SK-N-MC (cell line): ENCODE data around the gene ZNF467.

ENCODE experiments used
- DNase-seq: peaks from one replicate; pipeline ENCODE4 v3.0.0-alpha.2; 2011; ENCODE audit warnings: low read depth, low spot score
- H3K27ac ChIP-seq: fragments of 200-600 bp; sonication (generic); 2 replicates; pipeline ENCODE4 v1.5.1; 2016; ENCODE audit warnings: mixed run types
- H3K36me3 ChIP-seq: fragments of 200-600 bp; sonication (generic); 2 replicates; pipeline ENCODE4 v1.6.1; 2017; ENCODE audit warnings: antibody characterized with exemption, low read length, mixed read lengths; ENCODE audit not compliant: insufficient read depth
- H3K4me3 ChIP-seq: fragments of 200-600 bp; sonication (generic); 2 replicates; pipeline ENCODE4 v1.5.1; 2016
- H3K9ac ChIP-seq: fragments of 200-600 bp; sonication (generic); 2 replicates; pipeline ENCODE4 v1.8.0; 2017; ENCODE audit warnings: mixed run types, mixed read lengths; ENCODE audit not compliant: insufficient read length
- H3K9me3 ChIP-seq: fragments of 200-600 bp; sonication (generic); 2 replicates; pipeline ENCODE4 v1.6.1; 2017; ENCODE audit warnings: low read depth, mild to moderate bottlenecking, antibody characterized with exemption, low read length, moderate library complexity, mixed read lengths
- EZH2 ChIP-seq: fragments of 200-600 bp; sonication (generic); IDR thresholded peaks from one replicate; pipeline ENCODE4 v1.6.1; 2017; ENCODE audit warnings: antibody characterized with exemption
- FOXP2 ChIP-seq: optimal IDR thresholded peaks from 2 replicates; pipeline ENCODE3; 2011; ENCODE audit warnings: mild to moderate bottlenecking, moderate library complexity; ENCODE audit not compliant: insufficient read depth; ENCODE audit errors: extremely low read length, control extremely low read depth
- POLR2AphosphoS5 ChIP-seq: IDR thresholded peaks from 2 replicates; pipeline ENCODE4 v1.6.1; 2012; ENCODE audit warnings: mild to moderate bottlenecking, low read depth, low read length, borderline replicate concordance

ZNF467 gene

GRCh38 chr7:149727899-149728476, 45.4 kb downstream of the ZNF467 start:
- Histone ChIP-seq H3K27ac (no peak overlapping the region), H3K36me3 (peaks cover 7% of the 10 kb centered on the region; the same call in 1 of the 2 replicates), H3K4me3 (no peak overlapping the region), H3K9me3 (no peaks in the 10 kb centered on the region), H3K9ac (no peak overlapping the region)
- no peak for TF ChIP-seq POLR2AphosphoS5
- TF ChIP-seq FOXP2: no peak
- no peak for TF ChIP-seq EZH2
- no peak for DNase-seq

- TF ChIP-seq EZH2 (no peak), POLR2AphosphoS5 (no peak), FOXP2 (no peak)
- Histone ChIP-seq H3K9me3 (no peaks in the 10 kb centered on the region), H3K9ac (no peak overlapping the region), H3K36me3 (peaks cover 7% of the 10 kb centered on the region; the same call in 1 of the 2 replicates), H3K27ac (no peak overlapping the region), H3K4me3 (no peak overlapping the region)
- no peak for DNase-seq
Observed at GRCh38 chr7:149727053-149727898, 46.1 kb downstream of the ZNF467 start.

GRCh38 chr7:149725916-149726315, 47.5 kb downstream of the ZNF467 start:
- H3K9me3 ChIP-seq: no peaks in the 10 kb centered on the region
- no peak overlapping the region for H3K27ac ChIP-seq
- no peak for TF ChIP-seq POLR2AphosphoS5
- no peak for TF ChIP-seq EZH2
- TF ChIP-seq FOXP2: no peak
- no peak overlapping the region for H3K4me3 ChIP-seq
- DNase-seq: no peak
- no peak overlapping the region for H3K9ac ChIP-seq
- peaks cover 6% of the 10 kb centered on the region; the same call in 1 of the 2 replicates for H3K36me3 ChIP-seq

- H3K9me3 ChIP-seq: no peaks in the 10 kb centered on the region
- no peak for TF ChIP-seq POLR2AphosphoS5
- TF ChIP-seq FOXP2: no peak
- no peak for TF ChIP-seq EZH2
- no peak overlapping the region for H3K9ac ChIP-seq
- DNase-seq: no peak
- H3K36me3 ChIP-seq: peaks cover 6% of the 10 kb centered on the region; the same call in 1 of the 2 replicates
- no peak overlapping the region for H3K27ac ChIP-seq
- H3K4me3 ChIP-seq: no peak overlapping the region
Observed at GRCh38 chr7:149725426-149725821, 48.0 kb downstream of the ZNF467 start.

- no peak for DNase-seq
- TF ChIP-seq FOXP2 (no peak), EZH2 (no peak), POLR2AphosphoS5 (no peak)
- H3K9ac ChIP-seq: no peak overlapping the region
- peaks cover 6% of the 10 kb centered on the region; the same call in 1 of the 2 replicates for H3K36me3 ChIP-seq
- no peak overlapping the region for H3K4me3 ChIP-seq
- no peaks in the 10 kb centered on the region for H3K9me3 ChIP-seq
- no peak overlapping the region for H3K27ac ChIP-seq
Observed at GRCh38 chr7:149724661-149725425, 48.5 kb downstream of the ZNF467 start.

GRCh38 chr7:149723795-149724495, 49.4 kb downstream of the ZNF467 start:
- H3K9ac ChIP-seq: no peak overlapping the region
- H3K9me3 ChIP-seq: no peaks in the 10 kb centered on the region
- TF ChIP-seq POLR2AphosphoS5 (no peak), EZH2 (no peak), FOXP2 (no peak)
- peaks cover 6% of the 10 kb centered on the region; the same call in 1 of the 2 replicates for H3K36me3 ChIP-seq
- H3K27ac ChIP-seq: no peak overlapping the region
- no peak for DNase-seq
- H3K4me3 ChIP-seq: no peak overlapping the region

- Histone ChIP-seq H3K9ac (no peak overlapping the region), H3K36me3 (peaks cover 6% of the 10 kb centered on the region; the same call in 1 of the 2 replicates), H3K9me3 (no peaks in the 10 kb centered on the region)
Observed at GRCh38 chr7:149723082-149723767, 50.2 kb downstream of the ZNF467 start.

More at GRCh38 chr7:149723082-149723767, 50.2 kb downstream of the ZNF467 start:
- Histone ChIP-seq H3K27ac (no peak overlapping the region), H3K4me3 (no peak overlapping the region)
- TF ChIP-seq POLR2AphosphoS5 (no peak), FOXP2 (no peak), EZH2 (no peak)
- DNase-seq: no peak
